Measurements from ENCODE around the gene MLLT3. TPM values are rescaled to one million over a fixed set of nuclear protein-coding genes. Genes with fewer than 3 reads are reported as not detected.

The MLLT3 gene
- total and polyA plus RNA-seq, 2 donors (not counting 1 experiment from before 2014, with no cell fraction given): 37.3 to 43.8 TPM

- Histone ChIP-seq H3K4me3 (replicated peaks in 1 of 4; ENCODE audit: control extremely low read depth in 1 of 4, insufficient read depth in 1 of 4, low read depth in 3 of 4, low read length in 4 of 4) (no peak overlapping the region), H4K20me1 (ENCODE audit: control insufficient read depth, extremely low read depth, insufficient read depth, low read length) (no peaks in the 10 kb centered on the region), H3K9ac (ENCODE audit: insufficient read depth, low read length) (no peak overlapping the region), H3K9me3 (ENCODE audit: control insufficient read depth, insufficient read depth, low read depth, low read length) (no peaks in the 10 kb centered on the region), H3K27me3 (ENCODE audit: control insufficient read depth, insufficient read depth, low read length) (peaks cover 5% of the 10 kb centered on the region), H3K36me3 (ENCODE audit: control insufficient read depth, insufficient read depth, low read length) (no peaks in the 10 kb centered on the region), H3K4me1 (ENCODE audit: control insufficient read depth, extremely low read depth, insufficient read depth, low read length) (no peaks in the 10 kb centered on the region), H2AFZ (ENCODE audit: low read length) (no peak overlapping the region), H3K79me2 (ENCODE audit: control insufficient read depth, insufficient read depth, low read length) (no peaks in the 10 kb centered on the region), H3K27ac (ENCODE audit: insufficient read depth, low read length) (no peak overlapping the region), H3K4me2 (ENCODE audit: extremely low read depth, insufficient read depth, low read length) (no peak overlapping the region)
- DNase-seq (ENCODE audit: low read depth in 2 of 2): no peak
- no peak for TF ChIP-seq CTCF (conservative IDR thresholded peaks at IDR 0.05 in 1 of 2, IDR thresholded peaks at IDR 0.05 in 1 of 2; ENCODE audit: low read depth in 1 of 2, low read length in 2 of 2)
- no peak for TF ChIP-seq EZH2 (IDR thresholded peaks at IDR 0.05; ENCODE audit: low read length, missing control alignments)
Observed at GRCh38 chr9:20310024-20310423, 312.3 kb downstream of the MLLT3 start.

- peak in 1 of 2 donors; percentile 72 for DNase-seq (ENCODE audit: low read depth in 2 of 2)
- H3K9me3 ChIP-seq (ENCODE audit: control insufficient read depth, insufficient read depth, low read depth, low read length): no peaks in the 10 kb centered on the region
Observed at GRCh38 chr9:20309124-20309523, 313.2 kb downstream of the MLLT3 start.

GRCh38 chr9:20307621-20308020 lies 314.7 kb downstream of the MLLT3 start:
- no peaks in the 10 kb centered on the region for H3K4me1 ChIP-seq (ENCODE audit: control insufficient read depth, extremely low read depth, insufficient read depth, low read length)
- no peaks in the 10 kb centered on the region for H3K79me2 ChIP-seq (ENCODE audit: control insufficient read depth, insufficient read depth, low read length)
- no peak overlapping the region for H2AFZ ChIP-seq (ENCODE audit: low read length)
- H3K27me3 ChIP-seq (ENCODE audit: control insufficient read depth, insufficient read depth, low read length): peaks cover 5% of the 10 kb centered on the region
- TF ChIP-seq CTCF (conservative IDR thresholded peaks at IDR 0.05 in 1 of 2, IDR thresholded peaks at IDR 0.05 in 1 of 2; ENCODE audit: low read depth in 1 of 2, low read length in 2 of 2) (no peak), EZH2 (IDR thresholded peaks at IDR 0.05; ENCODE audit: low read length, missing control alignments) (no peak)
- H3K4me3 ChIP-seq (replicated peaks in 1 of 4; ENCODE audit: control extremely low read depth in 1 of 4, insufficient read depth in 1 of 4, low read depth in 3 of 4, low read length in 4 of 4): no peak overlapping the region
- no peaks in the 10 kb centered on the region for H3K9me3 ChIP-seq (ENCODE audit: control insufficient read depth, insufficient read depth, low read depth, low read length)
- no peak overlapping the region for H3K27ac ChIP-seq (ENCODE audit: insufficient read depth, low read length)
- H3K9ac ChIP-seq (ENCODE audit: insufficient read depth, low read length): no peak overlapping the region
- H3K4me2 ChIP-seq (ENCODE audit: extremely low read depth, insufficient read depth, low read length): no peak overlapping the region
- H3K36me3 ChIP-seq (ENCODE audit: control insufficient read depth, insufficient read depth, low read length): no peaks in the 10 kb centered on the region
- H4K20me1 ChIP-seq (ENCODE audit: control insufficient read depth, extremely low read depth, insufficient read depth, low read length): no peaks in the 10 kb centered on the region
- DNase-seq (ENCODE audit: low read depth in 2 of 2): no peak

More at GRCh38 chr9:20309124-20309523, 313.2 kb downstream of the MLLT3 start:
- Histone ChIP-seq H3K79me2 (ENCODE audit: control insufficient read depth, insufficient read depth, low read length) (no peaks in the 10 kb centered on the region), H4K20me1 (ENCODE audit: control insufficient read depth, extremely low read depth, insufficient read depth, low read length) (no peaks in the 10 kb centered on the region), H3K4me2 (ENCODE audit: extremely low read depth, insufficient read depth, low read length) (no peak overlapping the region), H3K4me3 (replicated peaks in 1 of 4; ENCODE audit: control extremely low read depth in 1 of 4, insufficient read depth in 1 of 4, low read depth in 3 of 4, low read length in 4 of 4) (no peak overlapping the region), H3K9ac (ENCODE audit: insufficient read depth, low read length) (no peak overlapping the region), H3K27me3 (ENCODE audit: control insufficient read depth, insufficient read depth, low read length) (peaks cover 5% of the 10 kb centered on the region), H3K36me3 (ENCODE audit: control insufficient read depth, insufficient read depth, low read length) (no peaks in the 10 kb centered on the region), H3K27ac (ENCODE audit: insufficient read depth, low read length) (no peak overlapping the region), H3K4me1 (ENCODE audit: control insufficient read depth, extremely low read depth, insufficient read depth, low read length) (no peaks in the 10 kb centered on the region), H2AFZ (ENCODE audit: low read length) (no peak overlapping the region)
- TF ChIP-seq CTCF (conservative IDR thresholded peaks at IDR 0.05 in 1 of 2, IDR thresholded peaks at IDR 0.05 in 1 of 2; ENCODE audit: low read depth in 1 of 2, low read length in 2 of 2): no peak
- no peak for TF ChIP-seq EZH2 (IDR thresholded peaks at IDR 0.05; ENCODE audit: low read length, missing control alignments)
